HG03439 (cell line): Measurements from ENCODE around the gene NR2C2.

Source experiments
- ATAC-seq: cut with Tn5 transposase; IDR thresholded peaks from one replicate; pipeline ENCODE4 v1.9.1; 2021; ENCODE audit warnings: mild to moderate bottlenecking, moderate library complexity; ENCODE audit not compliant: unreplicated experiment

Gene NR2C2

GRCh38 chr3:15096046-15096445 lies 148.7 kb downstream of the NR2C2 start:
- no peak for ATAC-seq

DNA sequence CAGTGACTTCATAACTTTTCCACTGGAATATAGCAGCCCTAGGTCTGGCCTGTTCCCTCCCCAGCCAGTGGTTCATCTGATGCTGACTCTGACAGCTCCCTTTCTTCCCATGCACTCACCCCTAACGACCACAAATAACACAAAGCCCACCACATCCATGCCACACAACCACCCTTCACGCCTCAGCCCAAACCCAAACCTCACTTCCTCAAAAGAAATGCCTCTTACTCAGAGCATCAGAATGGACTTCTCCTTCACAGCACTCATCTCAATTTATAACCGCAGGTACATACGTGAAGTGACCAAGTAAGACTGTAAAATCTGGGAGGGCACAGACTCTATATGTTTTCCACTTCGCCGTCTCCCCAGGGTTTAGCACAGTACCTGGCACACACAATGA lies 150.5 kb downstream of the NR2C2 start:
- no peak for ATAC-seq
